Measurements from ENCODE around the gene SLC38A6.

DNA sequence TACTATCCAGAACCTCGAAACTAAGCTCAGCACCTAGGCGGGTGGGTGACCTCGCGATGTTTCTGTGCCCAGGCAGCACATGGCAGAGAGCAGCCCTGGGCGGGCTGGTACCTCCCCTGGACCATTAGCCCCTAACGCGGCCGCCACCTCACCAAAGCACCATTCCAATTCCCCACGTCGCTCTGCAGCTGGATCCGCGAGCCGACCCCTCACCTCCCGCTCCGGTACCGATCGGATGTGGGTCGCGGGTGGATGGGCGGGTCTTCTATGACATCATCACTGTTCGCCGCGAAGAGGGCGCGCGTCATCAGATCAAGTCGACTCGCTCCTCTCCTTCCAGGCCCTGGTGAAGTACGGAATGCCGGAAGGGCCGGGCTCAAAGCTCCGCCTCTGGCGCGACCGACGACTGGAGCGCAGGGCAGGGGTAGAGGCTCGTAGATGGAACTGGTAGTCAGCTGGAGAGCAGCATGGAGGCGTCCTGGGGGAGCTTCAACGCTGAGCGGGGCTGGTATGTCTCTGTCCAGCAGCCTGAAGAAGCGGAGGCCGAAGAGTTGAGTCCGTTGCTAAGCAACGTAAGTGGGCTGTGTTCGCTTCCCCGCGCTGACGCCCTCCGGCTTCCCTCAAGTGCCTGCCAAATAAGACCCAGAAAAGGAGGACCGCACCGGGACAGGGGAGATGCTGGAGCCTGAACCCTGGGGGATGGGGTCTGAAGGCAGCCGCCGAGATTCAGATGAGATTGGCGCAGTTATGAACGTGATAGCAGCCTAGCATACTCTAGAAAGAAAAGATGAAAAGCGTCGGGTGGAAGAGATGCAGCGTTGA is at the start of gene SLC38A6, which contains the start of gene TRMT5:
- TF ChIP-seq POLR2A (IDR thresholded peaks at IDR 0.05): peak; percentile 68
- TF ChIP-seq, protein P1, sequence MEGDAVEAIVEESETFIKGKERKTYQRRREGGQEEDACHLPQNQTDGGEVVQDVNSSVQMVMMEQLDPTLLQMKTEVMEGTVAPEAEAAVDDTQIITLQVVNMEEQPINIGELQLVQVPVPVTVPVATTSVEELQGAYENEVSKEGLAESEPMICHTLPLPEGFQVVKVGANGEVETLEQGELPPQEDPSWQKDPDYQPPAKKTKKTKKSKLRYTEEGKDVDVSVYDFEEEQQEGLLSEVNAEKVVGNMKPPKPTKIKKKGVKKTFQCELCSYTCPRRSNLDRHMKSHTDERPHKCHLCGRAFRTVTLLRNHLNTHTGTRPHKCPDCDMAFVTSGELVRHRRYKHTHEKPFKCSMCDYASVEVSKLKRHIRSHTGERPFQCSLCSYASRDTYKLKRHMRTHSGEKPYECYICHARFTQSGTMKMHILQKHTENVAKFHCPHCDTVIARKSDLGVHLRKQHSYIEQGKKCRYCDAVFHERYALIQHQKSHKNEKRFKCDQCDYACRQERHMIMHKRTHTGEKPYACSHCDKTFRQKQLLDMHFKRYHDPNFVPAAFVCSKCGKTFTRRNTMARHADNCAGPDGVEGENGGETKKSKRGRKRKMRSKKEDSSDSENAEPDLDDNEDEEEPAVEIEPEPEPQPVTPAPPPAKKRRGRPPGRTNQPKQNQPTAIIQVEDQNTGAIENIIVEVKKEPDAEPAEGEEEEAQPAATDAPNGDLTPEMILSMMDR (IDR thresholded peaks at IDR 0.05): no peak
- no peak for TF ChIP-seq EP300 (IDR thresholded peaks at IDR 0.05)
